PC-3 (cell line): ENCODE measurements around the gene GLRX5. TPM values are rescaled to one million over a fixed set of nuclear protein-coding genes. Genes with fewer than 3 reads are reported as not detected.

Experiments
- ATAC-seq: fragments of 200-7000 bp; cut with Tn5 transposase; 2 replicates; pipeline ENCODE4 v1.9.1; 2020; ENCODE audit warnings: mild to moderate bottlenecking, moderate library complexity
- BruUV-seq: library from RNA; stranded (reverse); fragments of 400-500 nt; replicated peaks from 2 replicates; lab custom pipeline; 2021; lab: Mats Ljungman, UMichigan
- CTCF ChIA-PET: fragments of 300-600 bp; sonication (Branson Sonifier 250); formaldehyde crosslinking; loops from one replicate; lab custom pipeline; 2022; ENCODE audit warnings: antibody characterized with exemption; lab: Charles Lee
- POLR2A ChIA-PET: fragments of 300-600 bp; sonication (Branson Sonifier 250); formaldehyde crosslinking; loops from one replicate; lab custom pipeline; 2022; ENCODE audit warnings: antibody characterized with exemption; ENCODE audit not compliant: unreplicated experiment; lab: Charles Lee
- DNase-seq: peaks from one replicate; pipeline ENCODE4 v3.0.0-alpha.2; 2015
- H2AFZ ChIP-seq: fragments of 300-600 bp; sonication (generic); 2 replicates; pipeline ENCODE4 v1.6.0; 2016; ENCODE audit warnings: antibody characterized with exemption, low read length
- H3F3A ChIP-seq: fragments of 300-600 bp; sonication (generic); one replicate; pipeline ENCODE4 v1.6.0; 2017; ENCODE audit warnings: antibody characterized with exemption, low read length, control low read depth, mild to moderate bottlenecking; ENCODE audit not compliant: unreplicated experiment
- H3K27ac ChIP-seq: fragments of 300-600 bp; sonication (generic); 2 replicates; pipeline ENCODE4 v1.5.1; 2016; ENCODE audit warnings: mild to moderate bottlenecking, low read length
- H3K27me3 ChIP-seq: fragments of 300-600 bp; sonication (generic); 2 replicates; pipeline ENCODE4 v1.6.1; 2016; ENCODE audit warnings: low read length, mixed read lengths
- H3K36me3 ChIP-seq: fragments of 300-600 bp; sonication (generic); 2 replicates; pipeline ENCODE4 v1.6.1; 2016; ENCODE audit warnings: low read depth, mixed run types, low read length, mixed read lengths
- H3K4me1 ChIP-seq: fragments of 300-600 bp; sonication (generic); 2 replicates; pipeline ENCODE4 v1.5.1; 2016; ENCODE audit warnings: low read length; ENCODE audit not compliant: insufficient read depth
- H3K4me2 ChIP-seq: fragments of 300-600 bp; sonication (generic); 2 replicates; pipeline ENCODE4 v1.6.0; 2016; ENCODE audit warnings: low read length
- H3K4me3 ChIP-seq: fragments of 300-600 bp; sonication (generic); 2 replicates; pipeline ENCODE4 v1.5.1; 2016; ENCODE audit warnings: mild to moderate bottlenecking, low read length, mixed read lengths
- H3K79me2 ChIP-seq: fragments of 300-600 bp; sonication (generic); 2 replicates; pipeline ENCODE4 v1.6.1; 2017; ENCODE audit warnings: low read length, mixed read lengths
- H3K9ac ChIP-seq: fragments of 300-600 bp; sonication (generic); 2 replicates; pipeline ENCODE4 v1.6.0; 2016; ENCODE audit warnings: mild to moderate bottlenecking, low read length
- H3K9me2 ChIP-seq: fragments of 300-600 bp; sonication (generic); replicated peaks from 2 replicates; pipeline ENCODE4 v1.6.1; 2016; ENCODE audit warnings: mixed run types, low read length, mixed read lengths
- H3K9me3 ChIP-seq: fragments of 300-600 bp; sonication (generic); 2 replicates; pipeline ENCODE4 v1.6.1; 2016; ENCODE audit warnings: low read length, mixed read lengths
- H4K20me1 ChIP-seq: fragments of 300-600 bp; sonication (generic); 2 replicates; pipeline ENCODE4 v1.6.1; 2016; ENCODE audit warnings: low read length, mixed read lengths
- EZH2 ChIP-seq: fragments of 300-600 bp; sonication (generic); IDR thresholded peaks from one replicate; pipeline ENCODE4 v1.6.1; 2017; ENCODE audit warnings: antibody characterized with exemption, mild to moderate bottlenecking, low read length; ENCODE audit not compliant: unreplicated experiment
- EZH2phosphoT487 ChIP-seq: fragments of 300-600 bp; sonication (generic); IDR thresholded peaks from 2 replicates; pipeline ENCODE4 v1.6.1; 2018; ENCODE audit warnings: mild to moderate bottlenecking, antibody characterized with exemption, low read length, borderline replicate concordance
- intact Hi-C: fragments of 100-400 bp; cut with micrococcal nuclease; formaldehyde crosslinking; loops from 2 replicates; pipeline ENCODE4 v1.9.0; 2023
- total RNA-seq: library from RNA; depleted of rRNA; stranded (reverse); fragments of >200 nt; gene quantifications from 2 replicates; pipeline ENCODE4 v1.2.3, GENCODE V29; 2014
- TF ChIP-seq, protein P1 (sequence below): fragments of 300-600 bp; sonication (generic); conservative IDR thresholded peaks from 2 replicates; pipeline ENCODE4 v1.5.1; 2017; ENCODE audit warnings: antibody characterized with exemption, low read depth, mild to moderate bottlenecking, low read length

GLRX5 gene
- total RNA-seq, 1 experiment from 2014 or later = 60.0 TPM

DNA sequence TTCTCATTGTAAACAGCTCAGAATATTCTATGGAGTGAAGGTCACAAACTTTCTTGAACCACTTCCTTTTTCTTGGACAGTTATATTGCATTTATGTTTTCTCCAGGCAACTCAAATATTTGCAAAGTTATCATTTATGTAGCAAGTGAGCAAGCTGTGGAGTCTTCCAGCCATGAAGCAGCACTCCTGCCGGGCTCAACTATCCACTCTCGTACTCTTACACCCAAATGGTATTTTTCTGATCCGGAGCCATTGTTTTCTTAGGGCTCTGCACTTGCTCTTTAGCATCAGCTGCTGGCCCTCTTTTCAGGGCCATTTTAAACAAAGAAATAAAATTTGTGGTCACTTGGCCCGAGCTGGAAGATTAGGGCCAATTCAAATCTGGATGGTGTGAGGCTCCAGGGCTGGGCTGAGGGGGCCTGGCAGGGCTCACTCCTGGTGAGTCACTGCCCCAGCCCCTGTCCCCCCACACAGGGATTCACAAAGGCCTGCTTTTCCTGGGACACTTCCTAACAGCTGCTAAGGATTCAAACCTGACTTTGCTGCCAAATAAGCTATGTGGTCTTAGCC, 38.1 kb upstream of the GLRX5 start:
- H4K20me1 ChIP-seq = no peaks in the 10 kb centered on the region
- no peaks in the 10 kb centered on the region for H3K36me3 ChIP-seq
- ATAC-seq (no peak), DNase-seq (no peak)
- no peak overlapping the region for H3K27ac ChIP-seq
- no peaks in the 10 kb centered on the region for H3F3A ChIP-seq
- no peak overlapping the region for H3K9ac ChIP-seq
- POLR2A ChIA-PET = no interaction called here
- H3K79me2 ChIP-seq = no peaks in the 10 kb centered on the region
- no TSS peak for BruUV-seq
- CTCF ChIA-PET = no interaction called here
- H2AFZ ChIP-seq = no peak overlapping the region
- intact Hi-C loops = no loop called here
- peaks cover 12% of the 10 kb centered on the region for H3K4me1 ChIP-seq
- no peaks in the 10 kb centered on the region for H3K9me3 ChIP-seq
- H3K4me2 ChIP-seq = no peak overlapping the region
- H3K27me3 ChIP-seq = no peaks in the 10 kb centered on the region
- no peak overlapping the region for H3K4me3 ChIP-seq
- no peak for TF ChIP-seq EZH2phosphoT487
- TF ChIP-seq, protein P1, sequence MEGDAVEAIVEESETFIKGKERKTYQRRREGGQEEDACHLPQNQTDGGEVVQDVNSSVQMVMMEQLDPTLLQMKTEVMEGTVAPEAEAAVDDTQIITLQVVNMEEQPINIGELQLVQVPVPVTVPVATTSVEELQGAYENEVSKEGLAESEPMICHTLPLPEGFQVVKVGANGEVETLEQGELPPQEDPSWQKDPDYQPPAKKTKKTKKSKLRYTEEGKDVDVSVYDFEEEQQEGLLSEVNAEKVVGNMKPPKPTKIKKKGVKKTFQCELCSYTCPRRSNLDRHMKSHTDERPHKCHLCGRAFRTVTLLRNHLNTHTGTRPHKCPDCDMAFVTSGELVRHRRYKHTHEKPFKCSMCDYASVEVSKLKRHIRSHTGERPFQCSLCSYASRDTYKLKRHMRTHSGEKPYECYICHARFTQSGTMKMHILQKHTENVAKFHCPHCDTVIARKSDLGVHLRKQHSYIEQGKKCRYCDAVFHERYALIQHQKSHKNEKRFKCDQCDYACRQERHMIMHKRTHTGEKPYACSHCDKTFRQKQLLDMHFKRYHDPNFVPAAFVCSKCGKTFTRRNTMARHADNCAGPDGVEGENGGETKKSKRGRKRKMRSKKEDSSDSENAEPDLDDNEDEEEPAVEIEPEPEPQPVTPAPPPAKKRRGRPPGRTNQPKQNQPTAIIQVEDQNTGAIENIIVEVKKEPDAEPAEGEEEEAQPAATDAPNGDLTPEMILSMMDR = no peak
- no peak for TF ChIP-seq EZH2
- no peaks in the 10 kb centered on the region for H3K9me2 ChIP-seq

DNA sequence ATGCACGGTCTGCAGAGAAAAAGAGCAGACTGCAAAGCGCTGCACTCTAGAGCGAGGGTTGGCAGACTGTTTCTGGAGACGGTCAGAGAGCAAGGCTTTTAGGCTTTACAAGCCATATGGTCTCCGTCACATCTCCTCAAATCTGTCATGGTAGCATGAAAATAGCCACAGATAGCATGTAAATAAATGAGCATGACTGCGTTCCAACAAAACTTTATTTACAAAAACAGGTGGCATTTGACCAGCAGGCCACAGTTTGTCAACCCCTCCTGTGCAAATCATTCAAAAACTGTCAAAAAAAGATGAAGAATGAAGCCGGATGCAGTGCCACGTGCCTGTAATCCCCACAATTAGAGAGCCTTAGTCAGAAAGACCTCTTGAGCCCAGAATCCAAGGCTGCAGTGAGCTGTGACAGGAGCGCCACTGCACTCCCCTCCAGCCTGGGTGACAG, 37.3 kb upstream of the GLRX5 start:
- DNase-seq = no peak
- Histone ChIP-seq H3K36me3 (no peaks in the 10 kb centered on the region), H3K27me3 (no peaks in the 10 kb centered on the region), H3K9ac (no peak overlapping the region), H3K4me1 (peaks cover 12% of the 10 kb centered on the region), H3K9me3 (no peaks in the 10 kb centered on the region), H2AFZ (no peak overlapping the region), H3K79me2 (no peaks in the 10 kb centered on the region), H3F3A (no peaks in the 10 kb centered on the region), H3K9me2 (no peaks in the 10 kb centered on the region), H3K27ac (no peak overlapping the region), H3K4me2 (no peak overlapping the region), H4K20me1 (no peaks in the 10 kb centered on the region), H3K4me3 (no peak overlapping the region)
- CTCF ChIA-PET = no interaction called here
- ATAC-seq = no peak
- BruUV-seq = no TSS peak
- POLR2A ChIA-PET = no interaction called here
- intact Hi-C loops = no loop called here
- no peak for TF ChIP-seq EZH2phosphoT487
- TF ChIP-seq, protein P1 = no peak
- no peak for TF ChIP-seq EZH2

DNA sequence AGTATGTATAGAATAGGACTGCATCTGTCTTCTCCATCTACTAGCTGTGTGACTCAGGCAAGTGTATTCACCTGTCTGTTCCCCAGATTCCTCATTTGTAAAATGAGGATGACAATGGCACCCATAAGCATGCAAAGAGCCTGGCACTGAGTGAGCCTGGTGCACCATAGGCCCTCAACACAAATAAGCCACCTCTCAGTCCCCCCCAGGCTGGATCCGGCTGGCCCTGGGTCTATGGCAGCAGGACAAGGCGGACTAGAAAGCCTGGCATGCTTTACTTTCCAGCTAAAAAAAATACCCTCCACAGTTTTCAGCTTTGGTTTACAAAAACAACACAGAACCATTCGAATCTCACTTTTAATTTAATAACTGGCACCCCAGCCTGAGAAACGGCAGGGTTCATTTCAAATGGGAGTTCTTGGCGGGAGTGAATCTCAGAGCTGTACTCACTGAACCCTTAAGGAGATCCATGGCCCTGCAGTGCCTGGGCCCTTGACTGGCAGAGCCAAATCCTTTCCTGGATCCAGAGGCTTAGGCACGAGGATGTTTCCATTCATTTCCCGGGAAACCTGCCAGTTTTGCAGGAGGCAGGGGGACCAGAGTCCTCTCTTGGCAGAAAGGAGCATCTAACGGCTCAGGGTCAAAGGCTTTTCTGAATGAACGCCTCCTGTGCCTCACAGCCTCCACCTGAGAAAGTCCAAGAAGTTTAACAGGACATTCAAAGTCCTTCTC, 36.1 kb upstream of the GLRX5 start:
- Histone ChIP-seq H3K4me3 (no peak overlapping the region), H3K9ac (no peak overlapping the region), H3K79me2 (no peaks in the 10 kb centered on the region), H4K20me1 (no peaks in the 10 kb centered on the region), H3K4me1 (peaks cover 12% of the 10 kb centered on the region), H3K27me3 (no peaks in the 10 kb centered on the region), H3F3A (no peaks in the 10 kb centered on the region), H3K36me3 (no peaks in the 10 kb centered on the region), H3K9me3 (no peaks in the 10 kb centered on the region), H2AFZ (no peak overlapping the region), H3K9me2 (no peaks in the 10 kb centered on the region), H3K4me2 (no peak overlapping the region), H3K27ac (no peak overlapping the region)
- no TSS peak for BruUV-seq
- no peak for DNase-seq
- intact Hi-C loops = no loop called here
- TF ChIP-seq EZH2 (no peak), EZH2phosphoT487 (no peak)
- TF ChIP-seq, protein P1 = no peak
- POLR2A ChIA-PET = no interaction called here
- no peak for ATAC-seq
- CTCF ChIA-PET = interaction anchor here (0.6 kb wide), 1 partner anchor 56 kb away, joined by 3 read pairs; no protein-coding TSS in a partner anchor
